ENCODE results near the gene PYGB.
"Not testable (repeated sequence)": the region's sequence is repeated elsewhere in the genome, so short reads cannot be mapped to it uniquely, and the experiment has no call there.

PYGB gene

GRCh38 chr20:25230166-25230831 is 17.6 kb upstream of the PYGB start:
- H4K20me1 ChIP-seq = no peaks in the 10 kb centered on the region
- peaks cover 21 to 63% (median 50%) of the 10 kb centered on the region in 10 experiments for H3K4me1 ChIP-seq
- no peak for TF ChIP-seq Cebpa-rat (IDR thresholded peaks at IDR 0.05)
- H3K4me3 ChIP-seq = no peak overlapping the region
- H3K9me3 ChIP-seq (replicated peaks in 1 of 11) = no peaks in the 10 kb centered on the region
- peak overlapping the region in 3 of 11 experiments; percentile 4 to 29 (median 25); a peak in 3 of 22 replicates for H3K9ac ChIP-seq
- H3K36me3 ChIP-seq = peaks cover 0 to 6% (median 0%) of the 10 kb centered on the region in 11 experiments; a peak in 5 of 22 replicates
- H3K27ac ChIP-seq = no peak overlapping the region
- no peaks in the 10 kb centered on the region for H3K27me3 ChIP-seq
- peak overlapping the region in 8 of 11 experiments; percentile 33 to 81 (median 71); a peak in 15 of 22 replicates for H3K4me2 ChIP-seq

- no peaks in the 10 kb centered on the region for H4K20me1 ChIP-seq
- H3K4me2 ChIP-seq = no peak overlapping the region; a peak in 1 of 22 replicates
- H3K9me3 ChIP-seq (replicated peaks in 1 of 11) = no peaks in the 10 kb centered on the region
- no peaks in the 10 kb centered on the region for H3K36me3 ChIP-seq
- H3K27me3 ChIP-seq = no peaks in the 10 kb centered on the region
- no peak overlapping the region for H3K4me3 ChIP-seq
- no peak for TF ChIP-seq Cebpa-rat (IDR thresholded peaks at IDR 0.05)
- H3K27ac ChIP-seq = no peak overlapping the region
- H3K4me1 ChIP-seq = peaks cover 19 to 48% (median 37%) of the 10 kb centered on the region in 10 experiments
- no peak overlapping the region for H3K9ac ChIP-seq
These were observed 14.7 kb upstream of the PYGB start for GRCh38 chr20:25233016-25233772.

GRCh38 chr20:25234009-25234849 is 13.7 kb upstream of the PYGB start:
- H3K27me3 ChIP-seq; H3K4me2 ChIP-seq; H3K4me3 ChIP-seq; H4K20me1 ChIP-seq; H3K9me3 ChIP-seq (replicated peaks in 1 of 11); H3K27ac ChIP-seq; H3K9ac ChIP-seq; H3K36me3 ChIP-seq: not testable (repeated sequence)
- H3K4me1 ChIP-seq = peaks cover 30 to 55% (median 43%) of the 10 kb centered on the region in 10 experiments

GRCh38 chr20:25236450-25237304 is 11.2 kb upstream of the PYGB start:
- Histone ChIP-seq H3K36me3 (no peaks in the 10 kb centered on the region), H3K27ac (no peak overlapping the region), H3K27me3 (no peaks in the 10 kb centered on the region), H3K9me3 (replicated peaks in 1 of 11) (no peaks in the 10 kb centered on the region), H3K4me2 (peak overlapping the region in 5 of 11 experiments; percentile 12 to 85 (median 75); a peak in 6 of 22 replicates), H3K9ac (no peak overlapping the region), H4K20me1 (no peaks in the 10 kb centered on the region), H3K4me3 (no peak overlapping the region), H3K4me1 (peaks cover 35 to 59% (median 42%) of the 10 kb centered on the region in 10 experiments)
- TF ChIP-seq Cebpa-rat (IDR thresholded peaks at IDR 0.05) = no peak

- Histone ChIP-seq H3K9ac (peak overlapping the region in 3 of 11 experiments; percentile 34 to 55 (median 48); a peak in 5 of 22 replicates), H3K4me1 (peaks cover 46 to 64% (median 51%) of the 10 kb centered on the region in 10 experiments), H3K27me3 (peaks cover 0 to 8% (median 7%) of the 10 kb centered on the region in 11 experiments; a peak in 8 of 22 replicates), H4K20me1 (no peaks in the 10 kb centered on the region), H3K9me3 (replicated peaks in 1 of 11) (no peaks in the 10 kb centered on the region), H3K4me3 (no peak overlapping the region), H3K36me3 (no peaks in the 10 kb centered on the region), H3K27ac (peak overlapping the region in 10 of 11 experiments; percentile 18 to 76 (median 50); a peak in 14 of 22 replicates), H3K4me2 (peak overlapping the region; percentile 6 to 85 (median 70); a peak in 20 of 22 replicates)
- peak in 1 of 11 experiments; percentile 21; a peak in 1 of 22 replicates for TF ChIP-seq Cebpa-rat (IDR thresholded peaks at IDR 0.05)
These were observed 10.1 kb upstream of the PYGB start for GRCh38 chr20:25237610-25238318.

GRCh38 chr20:25238319-25239037 is 9.4 kb upstream of the PYGB start:
- Histone ChIP-seq H3K36me3 (no peaks in the 10 kb centered on the region), H3K4me1 (peaks cover 47 to 60% (median 53%) of the 10 kb centered on the region in 10 experiments), H3K27ac (peak overlapping the region in 10 of 11 experiments; percentile 18 to 76 (median 52); a peak in 14 of 22 replicates), H3K9me3 (replicated peaks in 1 of 11) (peaks cover 0 to 3% (median 0%) of the 10 kb centered on the region in 11 experiments; a peak in 4 of 22 replicates), H3K9ac (peak overlapping the region in 3 of 11 experiments; percentile 34 to 55 (median 48); a peak in 5 of 22 replicates), H3K4me3 (no peak overlapping the region), H3K4me2 (peak overlapping the region; percentile 56 to 85 (median 75); a peak in 21 of 22 replicates), H4K20me1 (no peaks in the 10 kb centered on the region), H3K27me3 (peaks cover 0 to 15% (median 8%) of the 10 kb centered on the region in 11 experiments; a peak in 10 of 22 replicates)
- TF ChIP-seq Cebpa-rat (IDR thresholded peaks at IDR 0.05) = no peak
